Coronary artery (tissue), 2 donors: ENCODE measurements around the gene RALGPS2.
A peak's percentile ranks its signal among the peaks of the same experiment; 100 is the strongest.

Source experiments
- DNase-seq: peaks from one replicate; pipeline ENCODE4 v3.0.0-alpha.2; 2017; ENCODE audit warnings: low spot score
- H3K27ac ChIP-seq, 2 donors: fragments of 200-600 bp; sonication (generic); one replicate each; pipeline ENCODE4 v1.5.1; 2016 to 2019
- H3K4me3 ChIP-seq: fragments of 200-600 bp; sonication (generic); 2 replicates; pipeline ENCODE4 v1.5.1; 2016; ENCODE audit warnings: mild to moderate bottlenecking, moderate library complexity
- CTCF ChIP-seq: fragments of 200-600 bp; sonication (generic); IDR thresholded peaks from one replicate; pipeline ENCODE4 v1.5.1; 2019; ENCODE audit warnings: antibody characterized with exemption

The RALGPS2 gene

GRCh38 chr1:178939338-178940067 is 214.5 kb downstream of the RALGPS2 start:
- Histone ChIP-seq H3K4me3 (peak overlapping the region; percentile 63), H3K27ac (peak overlapping the region; percentile 86 to 96)
- TF ChIP-seq CTCF = no peak
- DNase-seq = no peak

GRCh38 chr1:178940068-178940765 is 215.2 kb downstream of the RALGPS2 start:
- peak; percentile 57 for DNase-seq
- Histone ChIP-seq H3K4me3 (peak overlapping the region; percentile 63), H3K27ac (peak overlapping the region; percentile 86 to 96)
- TF ChIP-seq CTCF = no peak

- peak; percentile 72 for DNase-seq
- peak overlapping the region; percentile 86 to 96 for H3K27ac ChIP-seq
These were observed 216.2 kb downstream of the RALGPS2 start for GRCh38 chr1:178941261-178941689.

GRCh38 chr1:178941849-178942248 is 216.8 kb downstream of the RALGPS2 start:
- no peak for TF ChIP-seq CTCF
- Histone ChIP-seq H3K27ac (peak overlapping the region in 1 of 2 donors; percentile 0), H3K4me3 (no peak overlapping the region)
- DNase-seq = peak; percentile 73

More at GRCh38 chr1:178941261-178941689, 216.2 kb downstream of the RALGPS2 start:
- no peak for TF ChIP-seq CTCF
- H3K4me3 ChIP-seq = no peak overlapping the region

GRCh38 chr1:178942285-178943198 is 217.5 kb downstream of the RALGPS2 start:
- Histone ChIP-seq H3K27ac (no peak overlapping the region), H3K4me3 (no peak overlapping the region)
- DNase-seq = peak; percentile 70
- TF ChIP-seq CTCF = no peak

- TF ChIP-seq CTCF = no peak
- Histone ChIP-seq H3K4me3 (no peak overlapping the region), H3K27ac (no peak overlapping the region)
- peak; percentile 28 for DNase-seq
These were observed 219.7 kb downstream of the RALGPS2 start for GRCh38 chr1:178944729-178945128.
